ENCODE results near the gene ATP1A4.
A peak's percentile ranks its signal among the peaks of the same experiment; 100 is the strongest.
"Not testable (repeated sequence)": the region's sequence is repeated elsewhere in the genome, so short reads cannot be mapped to it uniquely, and the experiment has no call there.

The ATP1A4 gene

DNA sequence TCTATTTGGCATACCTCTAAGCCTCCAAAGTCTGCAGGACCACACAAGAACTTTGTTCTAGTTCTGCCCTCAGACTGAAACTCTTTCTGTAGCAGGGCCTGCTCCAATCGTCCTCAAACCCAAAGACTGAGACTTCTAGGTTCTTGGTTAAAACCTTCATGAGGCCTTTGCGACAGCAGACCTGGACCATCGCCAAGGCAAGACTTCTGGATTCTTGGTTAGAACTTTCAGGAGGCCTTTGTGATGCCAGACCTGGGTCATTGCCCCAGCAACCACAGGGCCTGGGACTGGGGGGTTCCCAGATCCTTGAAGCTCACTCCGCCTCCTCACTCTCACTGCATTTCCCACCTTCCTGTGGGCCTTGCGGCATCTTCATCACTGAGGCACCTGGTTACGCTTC lies at the start of gene ATP1A4:
TSS of gene ATP1A4 (plus strand) at position 301 of the 400 bp plus-strand sequence. CDS start 438 bp downstream, outside the sequence.
- DNase-seq = no peak

GRCh38 chr1:160101717-160102522 lies 49.5 kb upstream of the ATP1A4 start:
- peak in 3 of 56 donors; percentile 21 to 47 (median 42) for DNase-seq

- peak in 15 of 56 donors; percentile 25 to 62 (median 43) for DNase-seq
These were observed 47.6 kb upstream of the ATP1A4 start for GRCh38 chr1:160103658-160104408.

DNA sequence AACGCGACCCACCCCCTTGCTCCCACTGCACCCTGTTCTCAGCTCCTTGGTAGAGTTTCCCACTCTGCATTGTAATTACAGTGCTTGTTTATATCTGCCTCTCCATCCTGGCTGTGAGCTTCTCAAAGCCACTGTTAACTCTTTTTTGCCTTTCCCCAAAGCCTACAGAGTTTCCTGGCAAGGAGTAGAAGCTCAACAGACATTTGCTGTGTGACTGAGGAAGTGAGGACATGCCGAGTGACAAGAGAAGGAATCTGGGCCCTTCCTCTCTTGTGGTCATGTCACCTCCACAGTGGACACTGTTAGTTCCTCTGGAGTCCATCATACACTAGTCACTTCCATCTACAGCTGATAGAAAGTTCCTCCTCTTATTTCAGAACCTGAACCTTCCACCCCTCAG lies 46.9 kb upstream of the ATP1A4 start:
- DNase-seq = peak in 5 of 56 donors; percentile 40 to 64 (median 55)

DNA sequence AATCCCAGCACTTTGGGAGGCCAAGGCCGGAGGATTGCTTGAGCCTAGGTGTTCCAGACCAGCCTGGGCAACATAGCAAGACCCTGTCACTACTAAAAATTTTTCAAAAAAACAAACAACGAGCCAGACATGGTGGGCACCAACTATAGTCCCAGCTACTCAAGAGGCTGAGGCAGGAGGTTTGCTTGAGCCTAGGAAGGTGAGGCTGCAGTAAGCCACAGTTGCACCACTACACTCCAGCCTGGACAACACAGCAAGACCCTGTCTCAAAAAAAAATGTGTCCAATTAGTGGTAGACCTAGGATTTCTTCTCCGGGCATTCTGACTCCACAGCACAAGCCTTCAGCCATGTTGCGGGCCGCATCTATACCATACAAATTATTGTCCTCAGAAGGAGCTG lies 46.2 kb upstream of the ATP1A4 start:
- no peak for DNase-seq

- DNase-seq = no peak
These were observed 43.9 kb upstream of the ATP1A4 start for GRCh38 chr1:160107512-160107911.

- DNase-seq = peak in 2 of 56 donors; percentile 34
These were observed 42.3 kb upstream of the ATP1A4 start for GRCh38 chr1:160108888-160109662.

- no peak for DNase-seq
These were observed 41.7 kb upstream of the ATP1A4 start for GRCh38 chr1:160109686-160110085.

GRCh38 chr1:160111462-160111861 lies 39.9 kb upstream of the ATP1A4 start:
- not testable (repeated sequence) for DNase-seq

- peak in 4 of 56 donors; percentile 11 to 45 (median 32) for DNase-seq
These were observed 39.0 kb upstream of the ATP1A4 start for GRCh38 chr1:160112357-160112756.

DNA sequence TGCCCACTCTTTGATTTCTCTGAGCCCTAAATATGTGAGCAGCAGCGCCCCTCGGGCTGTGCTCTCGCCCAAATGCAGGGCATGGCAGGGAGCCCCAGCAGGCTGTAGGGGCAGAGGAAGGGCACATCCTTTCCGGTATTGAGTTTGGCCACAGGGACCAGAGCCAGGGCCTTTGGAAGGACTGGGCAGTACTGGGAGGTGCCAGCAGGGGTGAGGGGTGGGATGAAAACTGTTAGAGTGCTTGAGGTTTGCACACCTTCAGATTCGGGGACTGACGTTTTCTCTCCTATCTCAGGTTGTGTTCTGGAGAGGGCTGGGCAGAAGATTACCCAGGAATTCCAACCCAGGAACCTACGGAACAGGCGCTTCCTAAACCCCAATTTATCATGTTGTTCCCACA lies 38.0 kb upstream of the ATP1A4 start:
- peak in 4 of 56 donors; percentile 14 to 34 (median 24) for DNase-seq

GRCh38 chr1:160114085-160114484 lies 37.3 kb upstream of the ATP1A4 start:
- peak in 20 of 56 donors; percentile 14 to 74 (median 39) for DNase-seq

DNA sequence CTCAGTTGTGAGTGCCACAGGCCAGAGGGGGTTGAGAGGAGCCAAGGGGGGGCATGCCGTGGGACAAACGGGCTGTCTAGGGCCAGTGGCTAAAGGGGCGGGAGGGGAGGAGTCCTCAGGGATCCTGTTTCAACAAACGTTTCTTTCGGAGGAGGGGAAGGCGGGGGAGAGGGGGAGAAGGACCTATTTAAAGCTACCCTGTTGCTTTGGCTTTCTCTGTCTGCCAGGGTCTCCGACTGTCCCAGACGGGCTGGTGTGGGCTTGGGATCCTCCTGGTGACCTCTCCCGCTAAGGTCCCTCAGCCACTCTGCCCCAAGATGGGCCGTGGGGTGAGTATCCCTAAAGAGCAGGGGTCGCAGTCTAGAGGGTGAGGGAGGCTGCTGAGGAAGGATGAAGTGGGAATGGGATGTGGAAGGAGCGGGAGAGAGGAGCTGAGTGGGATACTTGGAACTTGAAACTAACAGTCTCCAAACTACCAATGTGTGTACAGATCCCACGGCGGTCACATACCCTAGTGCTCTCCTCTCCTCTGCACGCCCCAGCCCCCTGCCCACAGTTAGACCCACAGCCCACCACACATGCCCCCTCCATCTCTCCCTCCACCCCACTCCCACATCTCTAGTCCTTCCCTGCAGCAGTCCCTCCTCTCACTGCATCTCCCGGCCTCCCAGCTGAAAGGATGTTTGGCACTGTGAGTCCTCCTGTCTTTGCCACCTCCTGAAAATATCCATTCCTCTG lies 35.7 kb upstream of the ATP1A4 start, which contains the start of gene ATP1A2:
TSS of gene ATP1A2 (plus strand) at position 215 of the 738 bp plus-strand sequence. CDS start at position 318, 103 bp downstream.
- DNase-seq = peak in 28 of 56 donors; percentile 13 to 79 (median 50)

DNA sequence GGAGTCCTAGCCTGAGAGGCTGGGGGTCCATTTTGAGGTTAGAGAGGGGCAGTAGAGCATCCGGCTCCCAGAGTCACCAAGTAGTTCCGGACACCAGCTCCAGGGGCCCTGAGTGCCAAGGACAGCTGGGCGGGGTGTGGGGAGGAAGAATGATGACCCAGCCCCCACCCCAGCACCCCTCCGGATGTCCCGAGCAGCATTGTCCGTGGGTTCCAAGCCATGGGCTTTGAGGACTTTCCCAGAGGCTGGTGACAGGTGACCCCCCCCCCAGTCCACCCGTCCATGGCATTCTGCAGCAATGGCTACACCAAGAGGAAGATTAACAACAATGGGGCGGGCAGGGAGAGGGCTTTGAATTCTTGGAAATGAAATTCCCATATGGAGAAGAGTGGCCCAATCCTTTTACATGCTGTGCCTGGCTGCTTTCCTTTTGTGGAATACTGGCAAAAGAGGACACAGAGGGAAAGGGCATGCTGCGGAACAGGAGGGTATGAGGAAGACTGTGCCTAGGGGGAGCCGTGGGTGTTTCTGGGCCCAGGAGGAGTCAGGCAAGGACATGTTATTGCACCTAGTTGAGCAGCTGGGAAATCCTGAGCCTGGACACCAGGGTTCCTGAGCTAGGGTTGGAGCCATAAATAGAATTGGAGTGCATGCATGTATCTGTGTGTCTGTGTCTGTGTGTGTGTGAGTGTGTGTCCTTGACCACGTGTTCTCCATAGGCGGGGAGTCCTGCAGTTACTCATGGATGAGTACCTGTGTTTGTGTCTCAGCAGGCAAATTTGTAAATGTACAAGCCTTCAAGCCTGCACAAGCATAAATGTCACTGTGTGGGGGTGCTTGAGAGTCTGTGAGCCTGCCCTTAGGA lies 34.9 kb upstream of the ATP1A4 start:
- DNase-seq = peak in 5 of 56 donors; percentile 16 to 34 (median 32)

DNA sequence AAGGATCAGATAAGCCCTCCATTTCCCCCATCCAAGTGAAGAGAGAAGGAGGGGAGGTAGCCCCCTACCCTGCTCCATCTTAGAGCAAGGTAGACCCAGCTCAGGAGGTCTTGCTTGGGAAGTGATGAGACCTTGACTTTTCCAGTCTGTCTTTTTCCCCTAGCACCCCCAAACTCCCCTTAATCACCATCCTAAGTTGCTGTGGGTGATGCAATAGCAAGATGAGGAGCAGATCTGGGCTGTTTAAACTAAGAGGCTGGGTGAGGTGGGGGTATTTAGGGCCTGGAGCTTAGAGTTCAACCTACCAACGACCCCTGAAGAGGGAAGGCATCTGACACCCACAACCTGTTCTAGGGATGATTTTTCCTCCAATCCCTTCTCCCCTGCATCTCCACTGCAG lies 34.1 kb upstream of the ATP1A4 start:
- peak in 1 of 56 donors; percentile 40 for DNase-seq

- peak in 52 of 56 donors; percentile 37 to 93 (median 78) for DNase-seq
These were observed 33.7 kb upstream of the ATP1A4 start for GRCh38 chr1:160117709-160118183.

DNA sequence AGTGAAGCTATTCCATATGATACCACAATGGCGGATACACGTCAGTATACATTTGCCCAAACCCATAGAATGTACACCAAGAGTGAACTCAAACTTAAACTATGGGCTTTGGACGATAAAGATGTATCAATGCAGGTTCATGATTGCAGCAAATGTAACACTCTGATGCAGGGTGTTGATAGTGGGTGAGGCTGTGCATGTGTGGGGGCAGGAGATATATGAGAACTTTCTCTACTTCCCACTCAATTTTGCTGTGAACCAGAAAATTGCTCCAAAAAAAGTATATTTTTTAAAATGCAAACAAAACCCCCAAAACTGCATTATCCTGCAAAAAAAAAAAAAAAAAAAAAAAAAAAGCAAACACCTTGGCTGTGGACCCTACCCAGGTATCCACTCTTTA lies 32.5 kb upstream of the ATP1A4 start:
- no peak for DNase-seq

DNA sequence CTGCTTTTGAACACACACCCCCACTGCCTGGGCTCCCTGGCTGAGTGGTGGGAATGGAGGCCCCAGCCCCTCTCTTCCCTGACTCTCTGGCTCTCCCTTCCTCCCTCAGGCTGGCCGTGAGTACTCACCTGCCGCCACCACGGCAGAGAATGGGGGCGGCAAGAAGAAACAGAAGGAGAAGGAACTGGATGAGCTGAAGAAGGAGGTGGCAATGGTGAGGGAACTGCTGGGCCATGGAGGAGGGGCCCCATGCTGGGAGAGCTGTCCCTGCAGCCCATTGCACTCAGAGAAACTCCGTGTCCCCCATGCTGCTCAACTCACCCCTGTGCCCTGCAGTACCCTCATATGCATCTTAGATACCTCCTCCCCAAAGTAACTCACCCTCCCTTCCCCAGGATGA lies 30.6 kb upstream of the ATP1A4 start:
- no peak for DNase-seq

DNA sequence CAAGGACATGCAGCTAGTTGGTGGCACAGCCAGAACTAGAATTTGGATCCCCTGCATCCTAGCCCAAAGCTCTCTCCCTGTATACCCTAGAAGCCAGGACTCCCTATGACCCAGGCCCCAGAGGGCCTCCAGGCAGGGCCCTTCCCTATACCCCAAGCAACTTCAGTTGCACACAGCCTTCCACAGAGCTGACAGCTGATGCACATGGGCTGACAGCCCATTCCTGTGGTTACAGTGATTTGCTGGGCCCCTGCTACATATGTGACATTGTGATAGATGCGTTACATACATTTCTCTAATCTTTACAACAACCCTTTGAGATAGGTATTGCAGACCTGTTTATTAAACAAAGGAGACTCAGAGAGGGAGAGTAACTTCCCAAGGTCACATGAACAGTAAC lies 30.0 kb upstream of the ATP1A4 start:
- no peak for DNase-seq

All from amygdala (tissue), 56 donors.